GM13976 (cell line): ENCODE measurements around the gene PCAT7.
"Not testable (repeated sequence)": the region's sequence is repeated elsewhere in the genome, so short reads cannot be mapped to it uniquely, and the experiment has no call there.

Experiments used
- DNase-seq: peaks from one replicate; pipeline ENCODE4 v3.0.0; 2012; ENCODE audit warnings: low spot score
- CTCF ChIP-seq: IDR thresholded peaks from 2 replicates; pipeline ENCODE4 v1.5.1; 2012; ENCODE audit warnings: borderline replicate concordance, mild to moderate bottlenecking; ENCODE audit not compliant: insufficient read depth; ENCODE audit errors: extremely low read depth, missing control alignments, control extremely low read depth
- in situ Hi-C: fragments of 300-500 bp; cut with MboI; formaldehyde crosslinking; loops from one replicate; pipeline ENCODE4 v1.12.0; 2022; ENCODE audit warnings: low sequenced_read_pairs, mixed read lengths, inconsistent platforms; ENCODE audit not compliant: unreplicated experiment

PCAT7 gene

DNA sequence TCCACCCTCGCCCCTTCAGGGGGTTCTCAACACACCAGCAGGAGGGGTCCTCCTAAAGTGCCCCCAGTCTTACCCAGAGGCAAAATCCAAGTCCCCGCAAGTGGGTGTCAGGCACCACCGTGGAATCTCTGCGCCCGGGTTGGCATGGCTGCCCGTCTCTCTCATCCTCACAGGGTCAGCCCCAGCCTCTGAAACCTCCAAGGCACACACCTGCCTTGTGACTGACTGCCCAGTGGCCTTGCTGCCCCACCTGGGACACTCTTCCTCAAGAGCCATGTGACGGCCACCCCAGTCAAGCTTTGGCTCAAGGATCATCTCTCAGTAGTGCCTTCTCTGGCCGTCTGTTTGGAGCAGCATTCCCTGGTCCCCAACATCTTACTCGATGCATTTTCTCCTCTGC is 33.8 kb downstream of the PCAT7 start:
- DNase-seq = no peak
- in situ Hi-C loops = no loop called here
- no peak for TF ChIP-seq CTCF

DNA sequence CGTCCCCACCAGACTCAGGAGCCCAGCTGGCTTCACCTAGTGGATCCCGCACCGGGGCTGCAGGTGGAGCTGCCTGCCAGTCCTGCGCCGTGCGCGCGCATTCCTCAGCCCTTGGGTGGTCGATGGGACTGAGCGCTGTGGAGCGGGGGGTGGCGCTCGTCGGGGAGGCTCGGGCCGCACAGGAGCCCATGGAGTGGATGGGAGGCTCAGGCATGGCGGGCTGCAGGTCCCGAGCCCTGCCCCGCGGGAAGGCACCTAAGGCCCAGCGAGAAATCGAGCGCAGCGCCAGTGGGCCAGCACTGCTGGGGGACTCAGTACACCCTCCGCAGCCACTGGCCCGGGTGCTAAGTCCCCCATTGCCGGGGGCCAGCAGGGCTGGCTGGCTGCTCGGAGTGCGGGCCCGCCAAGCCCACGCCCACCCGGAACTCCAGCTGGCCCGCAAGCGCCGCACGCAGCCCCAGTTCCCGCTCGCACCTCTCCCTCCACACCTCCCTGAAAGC is 36.2 kb downstream of the PCAT7 start:
- in situ Hi-C loops, DNase-seq: not testable (repeated sequence)

DNA sequence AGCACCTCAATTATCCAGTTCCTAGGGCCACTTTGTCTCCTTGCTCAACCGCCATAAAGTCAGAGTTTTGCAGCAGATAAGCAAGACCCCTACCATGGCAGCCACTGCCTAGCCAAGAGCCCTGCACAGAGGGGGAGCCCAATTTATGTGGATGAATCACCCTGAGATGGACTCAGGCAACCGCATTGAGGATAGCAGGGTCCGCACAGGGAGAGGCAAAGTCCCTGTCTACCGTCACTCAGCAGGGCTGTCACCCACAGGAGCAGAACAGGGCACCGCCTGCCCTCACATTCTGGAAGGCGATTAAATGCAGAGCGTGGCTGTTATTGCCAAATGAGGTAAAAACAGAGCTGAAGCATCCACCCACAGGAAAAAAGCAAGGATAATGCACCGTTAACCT is 37.0 kb downstream of the PCAT7 start:
- no peak for DNase-seq
- in situ Hi-C loops = no loop called here
- TF ChIP-seq CTCF = no peak

GRCh38 chr9:94592683-94593082 is 37.8 kb downstream of the PCAT7 start:
- DNase-seq, in situ Hi-C loops: not testable (repeated sequence)

DNA sequence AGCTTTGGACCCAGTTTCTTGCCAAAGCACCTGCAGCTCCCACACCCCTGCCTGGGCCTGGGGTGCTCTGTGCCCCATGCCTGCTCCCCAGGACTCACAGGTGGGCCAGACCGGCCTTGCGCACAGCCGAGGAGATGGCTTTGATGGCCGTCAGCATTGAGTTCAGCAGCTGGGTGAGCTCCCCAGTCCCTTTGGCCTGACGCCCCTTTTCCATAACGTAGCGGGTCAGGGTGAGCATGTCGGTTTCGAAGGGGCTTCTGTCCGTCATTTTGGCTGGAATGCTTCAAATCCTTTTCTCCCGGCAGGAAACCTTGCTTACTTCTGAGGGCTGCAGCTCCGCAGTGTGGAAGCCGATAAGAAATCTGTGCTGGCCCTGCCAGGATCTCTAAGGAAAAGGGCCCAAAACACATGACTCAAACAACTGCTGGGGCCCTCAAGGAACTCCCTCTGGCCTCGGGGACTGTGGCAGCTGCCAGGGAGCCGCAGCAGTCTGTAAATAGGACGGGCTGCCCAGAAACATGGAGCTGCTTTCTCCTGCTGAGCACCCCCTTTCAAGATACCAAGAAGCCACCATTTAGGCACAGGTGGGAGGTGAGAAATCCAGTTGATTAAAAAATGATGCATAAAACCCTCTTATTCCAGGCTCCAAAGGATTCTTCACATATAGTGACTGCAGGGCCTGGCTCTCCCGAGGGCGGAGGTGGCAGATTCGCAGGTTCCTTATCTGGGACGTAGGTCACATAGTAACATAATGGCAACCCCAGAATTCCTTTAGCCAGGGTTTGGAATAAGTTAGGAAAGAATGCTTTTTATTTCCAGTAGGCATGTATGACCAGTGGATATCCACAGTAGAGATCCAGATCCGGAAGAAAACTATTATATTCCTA is 38.8 kb downstream of the PCAT7 start, which contains the start of gene FBP2:
FBP2 (minus strand) TSS at position 366 of the 887 bp plus-strand sequence; CDS start at position 268, 98 bp downstream.
- TF ChIP-seq CTCF = no peak
- DNase-seq = no peak
- in situ Hi-C loops = no loop called here

DNA sequence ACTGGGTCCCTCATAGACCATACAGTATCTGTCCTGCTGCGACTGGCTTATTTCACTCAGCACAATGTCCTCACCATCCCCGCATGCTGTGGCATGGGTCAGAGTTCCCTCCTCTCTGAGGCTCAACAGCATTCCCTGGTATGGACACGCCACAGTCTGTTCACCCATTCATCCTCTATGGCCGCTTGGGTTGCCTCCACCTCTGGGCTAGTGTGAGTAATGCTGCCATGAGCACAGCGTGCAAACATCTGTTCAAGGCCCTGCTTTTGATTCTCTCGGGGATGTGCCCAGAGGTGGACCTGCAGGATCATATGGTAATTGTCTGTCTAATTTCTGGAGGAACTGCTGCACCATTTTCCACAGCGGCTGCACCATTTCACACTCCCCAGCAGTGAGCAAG is 44.2 kb downstream of the PCAT7 start:
- in situ Hi-C loops = no loop called here
- no peak for DNase-seq
- no peak for TF ChIP-seq CTCF

DNA sequence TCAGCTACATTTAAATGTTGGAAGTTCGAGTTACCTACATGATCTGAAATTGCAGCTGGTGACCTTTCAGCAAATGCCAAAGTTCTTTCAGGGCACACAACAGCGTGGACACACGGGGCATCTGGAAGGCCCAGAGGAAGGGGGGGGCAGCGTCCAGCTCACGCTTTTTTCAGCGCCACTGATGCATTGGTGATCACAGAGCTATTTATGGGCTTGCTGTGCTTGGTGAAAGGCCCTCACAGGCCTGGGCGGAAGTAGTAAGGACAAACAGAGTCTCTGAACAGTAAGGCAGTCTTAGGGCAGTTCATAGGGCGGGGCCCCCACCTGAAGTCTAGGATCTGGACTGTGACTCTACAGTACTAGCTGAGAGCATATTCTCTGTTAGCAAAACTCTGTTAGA is 45.4 kb downstream of the PCAT7 start:
- no peak for DNase-seq
- TF ChIP-seq CTCF = no peak
- in situ Hi-C loops = no loop called here
